HAP-1 (cell line): ENCODE results near the gene COL23A1.

ENCODE experiments used
- DNase-seq, 2 experiments: peaks; one replicate each; pipeline ENCODE4 v3.0.0-alpha.2; 2016 to 2020; ENCODE audit warnings: low spot score in 2 of 2
- H3K27me3 ChIP-seq: fragments of 250-450 bp; sonication (Bioruptor Pico); 2 replicates; pipeline ENCODE4 v1.5.1; 2020; ENCODE audit warnings: low read depth, mild to moderate bottlenecking, moderate library complexity
- H3K36me3 ChIP-seq: fragments of 250-450 bp; sonication (Bioruptor Pico); replicated peaks from 2 replicates; pipeline ENCODE4 v1.5.1; 2020; ENCODE audit warnings: mild to moderate bottlenecking
- H3K4me1 ChIP-seq: fragments of 250-450 bp; sonication (Bioruptor Pico); 2 replicates; pipeline ENCODE4 v1.5.1; 2020; ENCODE audit warnings: mild to moderate bottlenecking
- H3K4me3 ChIP-seq: fragments of 250-450 bp; sonication (Bioruptor Pico); 2 replicates; pipeline ENCODE4 v1.5.1; 2020; ENCODE audit warnings: mild to moderate bottlenecking, moderate library complexity
- H3K9me3 ChIP-seq: fragments of 250-450 bp; sonication (Bioruptor Pico); 2 replicates; pipeline ENCODE4 v1.5.1; 2020; ENCODE audit warnings: mild to moderate bottlenecking, moderate library complexity
- in situ Hi-C: fragments of 300-500 bp; cut with MboI; formaldehyde crosslinking; loops from 3 replicates; pipeline ENCODE4 v1.14.3; 2020; ENCODE audit warnings: low sequenced_read_pairs, inconsistent platforms, mixed read lengths

The COL23A1 gene

DNA sequence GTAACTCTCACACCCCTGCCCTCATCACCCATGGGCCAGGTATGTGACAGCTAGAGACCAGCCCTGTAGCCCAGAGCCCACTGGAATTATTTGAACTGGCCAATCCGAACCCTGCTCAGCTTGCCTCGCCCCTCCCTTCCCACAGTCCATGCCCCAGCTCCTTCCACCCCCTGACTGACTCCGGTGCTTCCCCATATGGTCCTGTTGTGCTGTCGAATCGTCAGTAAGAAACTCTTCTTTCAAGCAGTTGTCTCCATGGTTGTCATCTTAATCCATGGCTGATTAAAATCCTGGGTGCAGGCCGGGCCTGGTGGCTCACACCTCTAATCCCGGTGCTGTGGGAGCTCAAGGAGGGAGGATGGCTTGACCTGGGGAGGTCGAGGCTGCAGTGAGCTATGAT, 118.5 kb downstream of the COL23A1 start:
- DNase-seq = no peak
- no peaks in the 10 kb centered on the region for H3K36me3 ChIP-seq
- in situ Hi-C loops = no loop called here
- H3K9me3 ChIP-seq = no peaks in the 10 kb centered on the region
- H3K4me3 ChIP-seq = no peak overlapping the region
- H3K4me1 ChIP-seq = no peaks in the 10 kb centered on the region
- H3K27me3 ChIP-seq = no peaks in the 10 kb centered on the region

GRCh38 chr5:178470760-178471025, 119.5 kb downstream of the COL23A1 start:
- Histone ChIP-seq H3K36me3 (no peaks in the 10 kb centered on the region), H3K4me3 (no peak overlapping the region), H3K27me3 (no peaks in the 10 kb centered on the region), H3K9me3 (no peaks in the 10 kb centered on the region), H3K4me1 (no peaks in the 10 kb centered on the region)
- in situ Hi-C loops = no loop called here
- DNase-seq = no peak

DNA sequence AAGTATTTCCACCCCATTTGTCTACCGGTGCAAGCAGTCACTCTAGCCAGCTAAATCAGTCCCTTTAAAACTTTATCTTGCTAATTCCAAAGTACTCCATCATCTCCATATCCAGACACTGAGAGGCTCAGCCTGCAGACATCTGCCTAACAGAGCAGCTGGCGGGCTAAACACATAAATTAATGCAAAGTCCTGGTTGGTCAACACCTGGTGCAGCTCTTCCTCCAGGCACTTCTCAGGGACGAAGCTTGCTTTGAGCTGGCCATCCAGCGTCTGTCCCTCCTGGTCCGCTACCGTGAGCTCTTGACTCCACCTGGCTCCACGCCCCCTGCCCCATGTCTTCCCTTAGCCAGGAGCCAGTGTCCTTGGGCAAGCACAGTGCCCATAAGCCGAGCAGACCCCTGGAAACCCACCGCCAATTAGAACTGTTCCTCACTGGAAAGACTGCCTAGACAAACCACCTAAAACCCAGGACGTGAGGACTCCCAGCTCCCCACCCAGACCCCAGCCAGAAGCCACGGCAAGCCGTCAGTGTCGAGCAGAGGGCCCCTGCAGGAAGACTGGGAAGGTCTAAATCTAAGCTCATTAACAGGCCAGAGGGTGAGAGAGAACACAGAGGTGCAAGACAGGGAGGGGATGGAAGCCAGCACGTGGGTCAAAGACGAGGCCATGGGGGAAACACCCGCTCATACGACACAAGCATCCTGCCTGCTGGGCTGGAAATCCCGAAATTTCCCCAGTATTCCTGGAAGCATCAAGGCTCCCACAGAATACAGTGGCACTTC, 120.0 kb downstream of the COL23A1 start:
- H3K36me3 ChIP-seq = no peaks in the 10 kb centered on the region
- in situ Hi-C loops = no loop called here
- H3K4me1 ChIP-seq = no peaks in the 10 kb centered on the region
- H3K9me3 ChIP-seq = no peaks in the 10 kb centered on the region
- no peaks in the 10 kb centered on the region for H3K27me3 ChIP-seq
- DNase-seq = no peak
- H3K4me3 ChIP-seq = no peak overlapping the region

DNA sequence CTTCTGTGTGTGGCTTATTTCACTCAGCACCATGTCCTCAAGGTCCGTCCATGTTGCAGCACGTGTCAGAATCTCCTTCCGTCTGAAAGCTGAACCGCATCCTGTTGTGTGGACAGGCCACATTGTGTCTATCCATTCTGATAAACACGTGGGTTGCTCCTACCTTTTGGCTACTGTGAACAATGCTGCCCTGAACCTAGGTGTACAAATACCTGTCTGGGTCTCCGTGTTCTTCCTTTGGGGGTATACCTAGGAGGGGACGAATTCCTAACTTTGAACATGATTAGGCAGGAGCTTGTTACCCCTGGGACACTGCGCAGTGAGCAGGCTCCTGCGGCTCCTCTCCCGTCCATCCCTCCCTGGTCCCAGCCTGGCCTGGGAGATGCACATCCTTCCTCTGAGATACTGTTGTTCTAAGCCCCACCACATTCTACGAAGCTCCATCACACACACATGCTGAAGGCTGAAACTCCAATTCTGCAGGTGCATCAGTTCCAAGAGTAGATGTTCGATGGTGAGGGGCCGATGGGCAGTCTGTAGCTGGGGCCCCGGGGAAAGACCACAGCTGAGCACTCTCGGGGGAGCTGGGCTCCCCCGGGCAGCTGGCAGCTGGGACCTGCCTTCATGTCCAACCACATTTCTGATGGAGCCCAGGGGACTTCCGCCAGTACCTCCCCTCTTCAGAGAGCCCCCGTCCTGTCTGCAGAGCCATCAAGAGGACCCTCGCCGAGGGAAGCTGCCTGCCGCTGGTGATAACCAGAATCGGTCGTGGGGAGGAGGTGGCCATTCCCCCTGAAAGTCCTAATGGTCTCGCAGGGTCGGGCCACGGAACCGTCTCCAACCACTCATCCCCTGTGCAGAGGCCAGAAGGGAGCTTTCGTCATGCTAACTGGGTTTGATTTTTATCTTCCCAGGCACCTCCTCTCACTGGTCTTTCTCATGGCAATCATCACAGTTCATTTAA, 120.9 kb downstream of the COL23A1 start:
- Histone ChIP-seq H3K27me3 (no peaks in the 10 kb centered on the region), H3K4me3 (no peak overlapping the region), H3K36me3 (no peaks in the 10 kb centered on the region), H3K4me1 (no peaks in the 10 kb centered on the region), H3K9me3 (no peaks in the 10 kb centered on the region)
- DNase-seq = no peak
- in situ Hi-C loops = no loop called here

GRCh38 chr5:178468196-178468685, 122.0 kb downstream of the COL23A1 start:
- Histone ChIP-seq H3K4me1 (no peaks in the 10 kb centered on the region), H3K27me3 (no peaks in the 10 kb centered on the region), H3K4me3 (no peak overlapping the region), H3K9me3 (no peaks in the 10 kb centered on the region), H3K36me3 (no peaks in the 10 kb centered on the region)
- DNase-seq = no peak
- in situ Hi-C loops = no loop called here

GRCh38 chr5:178467568-178468195, 122.5 kb downstream of the COL23A1 start:
- no peak for DNase-seq
- in situ Hi-C loops = no loop called here

DNA sequence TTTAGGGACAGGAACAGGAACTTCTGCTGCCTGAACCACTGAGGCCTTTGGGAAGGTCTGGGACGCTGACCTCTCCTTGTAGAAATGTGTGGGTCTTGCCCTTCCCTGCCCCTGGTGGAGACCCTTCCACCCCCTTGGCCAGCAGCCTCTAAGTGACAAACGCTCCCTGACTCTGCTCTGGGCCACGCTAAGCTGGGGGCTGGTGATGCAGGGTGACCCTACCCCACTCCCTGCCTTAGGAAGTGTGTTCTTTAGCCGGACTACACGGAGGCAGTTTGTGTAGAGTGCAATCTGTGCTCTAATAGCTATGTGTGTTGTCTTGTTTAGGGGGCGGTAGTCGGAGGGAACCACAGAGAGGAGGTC, 123.0 kb downstream of the COL23A1 start:
- Histone ChIP-seq H3K4me1 (0 out of 2 replicates have a peak, but pooled peaks cover 4% of the 10 kb centered on the region), H3K4me3 (no peak overlapping the region), H3K36me3 (no peaks in the 10 kb centered on the region), H3K9me3 (no peaks in the 10 kb centered on the region), H3K27me3 (no peaks in the 10 kb centered on the region)
- in situ Hi-C loops = no loop called here
- no peak for DNase-seq

More at GRCh38 chr5:178467568-178468195, 122.5 kb downstream of the COL23A1 start:
- H3K36me3 ChIP-seq = no peaks in the 10 kb centered on the region
- H3K9me3 ChIP-seq = no peaks in the 10 kb centered on the region
- no peaks in the 10 kb centered on the region for H3K27me3 ChIP-seq
- H3K4me1 ChIP-seq = no peaks in the 10 kb centered on the region
- H3K4me3 ChIP-seq = no peak overlapping the region

DNA sequence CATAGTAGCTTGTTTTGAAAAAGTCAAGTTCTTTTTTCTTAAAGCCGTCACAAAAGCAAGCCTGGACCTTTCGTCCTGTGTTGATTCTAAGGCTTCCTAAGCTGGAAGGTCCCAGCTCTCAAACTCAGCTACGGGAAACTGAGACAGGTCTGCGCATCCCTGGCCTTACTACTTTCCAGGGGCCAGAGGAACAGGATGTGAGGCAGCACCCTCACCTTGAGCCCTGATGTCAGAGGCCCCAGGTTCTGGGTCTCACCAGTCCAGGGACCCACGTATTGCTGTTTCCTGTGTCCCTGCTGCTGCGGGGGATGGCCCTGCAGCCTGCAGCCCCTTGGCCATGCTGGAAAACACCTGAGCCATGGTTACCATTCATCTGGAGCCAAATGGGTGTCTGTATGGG, 123.9 kb downstream of the COL23A1 start:
- DNase-seq = no peak
- 0 out of 2 replicates have a peak, but pooled peaks cover 4% of the 10 kb centered on the region for H3K4me1 ChIP-seq
- H3K36me3 ChIP-seq = no peaks in the 10 kb centered on the region
- in situ Hi-C loops = no loop called here
- no peak overlapping the region for H3K4me3 ChIP-seq
- H3K9me3 ChIP-seq = no peaks in the 10 kb centered on the region
- no peaks in the 10 kb centered on the region for H3K27me3 ChIP-seq

GRCh38 chr5:178465861-178466288, 124.3 kb downstream of the COL23A1 start:
- Histone ChIP-seq H3K4me3 (no peak overlapping the region), H3K36me3 (no peaks in the 10 kb centered on the region), H3K4me1 (0 out of 2 replicates have a peak, but pooled peaks cover 4% of the 10 kb centered on the region), H3K9me3 (no peaks in the 10 kb centered on the region), H3K27me3 (no peaks in the 10 kb centered on the region)
- in situ Hi-C loops = no loop called here
- no peak for DNase-seq

GRCh38 chr5:178465228-178465860, 124.8 kb downstream of the COL23A1 start:
- Histone ChIP-seq H3K36me3 (no peaks in the 10 kb centered on the region), H3K27me3 (no peaks in the 10 kb centered on the region), H3K4me3 (no peak overlapping the region), H3K4me1 (0 out of 2 replicates have a peak, but pooled peaks cover 4% of the 10 kb centered on the region), H3K9me3 (no peaks in the 10 kb centered on the region)
- in situ Hi-C loops = no loop called here
- DNase-seq = no peak

DNA sequence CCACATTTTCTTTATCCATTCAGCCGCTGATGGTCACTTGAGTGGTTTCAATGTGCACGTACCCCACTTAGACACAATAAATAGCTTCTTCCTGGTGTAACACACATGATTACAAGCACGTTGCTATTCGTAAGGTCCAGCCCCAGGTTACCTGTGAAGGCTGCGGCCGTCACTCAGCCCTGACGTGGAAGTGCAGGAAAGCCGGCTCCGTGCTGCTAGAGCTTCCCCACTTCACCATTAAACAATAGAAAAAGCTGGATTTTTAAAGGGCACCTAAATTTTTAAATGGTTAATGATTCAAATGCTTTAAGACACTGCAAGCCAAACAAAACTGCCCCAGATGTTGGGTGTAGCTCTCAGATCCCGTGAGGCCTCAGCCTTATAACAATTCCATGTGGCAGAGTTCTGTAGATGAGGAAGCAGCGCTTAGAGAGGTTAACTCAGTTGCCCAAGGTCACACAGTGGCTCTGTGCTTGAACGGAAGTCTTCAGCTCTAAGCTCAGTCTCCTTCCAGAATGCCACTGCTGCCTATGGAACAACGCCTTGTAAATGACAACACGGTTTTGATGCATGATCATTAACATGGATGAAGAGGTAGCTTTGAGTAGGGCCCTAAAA, 125.7 kb downstream of the COL23A1 start:
- Histone ChIP-seq H3K27me3 (peaks cover 4% of the 10 kb centered on the region; the same call in 1 of the 2 replicates), H3K36me3 (no peaks in the 10 kb centered on the region), H3K9me3 (no peaks in the 10 kb centered on the region), H3K4me3 (no peak overlapping the region), H3K4me1 (0 out of 2 replicates have a peak, but pooled peaks cover 4% of the 10 kb centered on the region)
- in situ Hi-C loops = no loop called here
- no peak for DNase-seq

GRCh38 chr5:178463321-178464155, 126.7 kb downstream of the COL23A1 start:
- 0 out of 2 replicates have a peak, but pooled peaks cover 4% of the 10 kb centered on the region for H3K4me1 ChIP-seq
- in situ Hi-C loops = no loop called here
- no peak for DNase-seq
- H3K27me3 ChIP-seq = peaks cover 4% of the 10 kb centered on the region; the same call in 1 of the 2 replicates
- no peaks in the 10 kb centered on the region for H3K9me3 ChIP-seq
- no peaks in the 10 kb centered on the region for H3K36me3 ChIP-seq
- no peak overlapping the region for H3K4me3 ChIP-seq
